ENCODE results near the gene TRNT1.

TRNT1 gene

GRCh38 chr3:3157484-3157883 lies 30.7 kb downstream of the TRNT1 start:
- DNase-seq (ENCODE audit: low spot score) (no peak), ATAC-seq (ENCODE audit: low read depth) (no peak)
- Histone ChIP-seq H3K4me1 (ENCODE audit: insufficient read depth, poor library complexity, severe bottlenecking) (no peaks in the 10 kb centered on the region), H3K9me3 (ENCODE audit: severe bottlenecking) (no peaks in the 10 kb centered on the region), H3K36me3 (ENCODE audit: low read depth) (peaks cover 85% of the 10 kb centered on the region), H3K4me3 (ENCODE audit: severe bottlenecking) (no peak overlapping the region), H3K27me3 (ENCODE audit: insufficient read depth, poor library complexity, severe bottlenecking) (no peaks in the 10 kb centered on the region), H3K27ac (ENCODE audit: poor library complexity, severe bottlenecking) (no peak overlapping the region)
- no peak for TF ChIP-seq CTCF (IDR thresholded peaks at IDR 0.05; ENCODE audit: poor library complexity, severe bottlenecking)

- Histone ChIP-seq H3K27ac (ENCODE audit: poor library complexity, severe bottlenecking) (no peak overlapping the region), H3K36me3 (ENCODE audit: low read depth) (peaks cover 76% of the 10 kb centered on the region), H3K4me3 (ENCODE audit: severe bottlenecking) (no peak overlapping the region), H3K4me1 (ENCODE audit: insufficient read depth, poor library complexity, severe bottlenecking) (no peaks in the 10 kb centered on the region), H3K9me3 (ENCODE audit: severe bottlenecking) (no peaks in the 10 kb centered on the region), H3K27me3 (ENCODE audit: insufficient read depth, poor library complexity, severe bottlenecking) (no peaks in the 10 kb centered on the region)
- ATAC-seq (ENCODE audit: low read depth) (no peak), DNase-seq (ENCODE audit: low spot score) (no peak)
- no peak for TF ChIP-seq CTCF (IDR thresholded peaks at IDR 0.05; ENCODE audit: poor library complexity, severe bottlenecking)
Observed at GRCh38 chr3:3160826-3161225, 34.1 kb downstream of the TRNT1 start.

GRCh38 chr3:3165241-3165640 lies 38.5 kb downstream of the TRNT1 start:
- TF ChIP-seq CTCF (IDR thresholded peaks at IDR 0.05; ENCODE audit: poor library complexity, severe bottlenecking): no peak
- Histone ChIP-seq H3K27ac (ENCODE audit: poor library complexity, severe bottlenecking) (no peak overlapping the region), H3K4me1 (ENCODE audit: insufficient read depth, poor library complexity, severe bottlenecking) (no peaks in the 10 kb centered on the region), H3K4me3 (ENCODE audit: severe bottlenecking) (no peak overlapping the region), H3K27me3 (ENCODE audit: insufficient read depth, poor library complexity, severe bottlenecking) (no peaks in the 10 kb centered on the region), H3K9me3 (ENCODE audit: severe bottlenecking) (no peaks in the 10 kb centered on the region), H3K36me3 (ENCODE audit: low read depth) (peaks cover 69% of the 10 kb centered on the region)
- ATAC-seq (ENCODE audit: low read depth): no peak
- no peak for DNase-seq (ENCODE audit: low spot score)

GRCh38 chr3:3165650-3166049 lies 38.9 kb downstream of the TRNT1 start:
- DNase-seq (ENCODE audit: low spot score) (no peak), ATAC-seq (ENCODE audit: low read depth) (no peak)
- H3K4me1 ChIP-seq (ENCODE audit: insufficient read depth, poor library complexity, severe bottlenecking): no peaks in the 10 kb centered on the region
- H3K9me3 ChIP-seq (ENCODE audit: severe bottlenecking): no peaks in the 10 kb centered on the region
- no peak overlapping the region for H3K27ac ChIP-seq (ENCODE audit: poor library complexity, severe bottlenecking)
- TF ChIP-seq CTCF (IDR thresholded peaks at IDR 0.05; ENCODE audit: poor library complexity, severe bottlenecking): no peak
- peaks cover 69% of the 10 kb centered on the region for H3K36me3 ChIP-seq (ENCODE audit: low read depth)
- H3K27me3 ChIP-seq (ENCODE audit: insufficient read depth, poor library complexity, severe bottlenecking): no peaks in the 10 kb centered on the region
- H3K4me3 ChIP-seq (ENCODE audit: severe bottlenecking): no peak overlapping the region

- TF ChIP-seq CTCF (IDR thresholded peaks at IDR 0.05; ENCODE audit: poor library complexity, severe bottlenecking): peak; percentile 54
- no peak overlapping the region for H3K27ac ChIP-seq (ENCODE audit: poor library complexity, severe bottlenecking)
- ATAC-seq (ENCODE audit: low read depth): no peak
- no peaks in the 10 kb centered on the region for H3K9me3 ChIP-seq (ENCODE audit: severe bottlenecking)
- no peak for DNase-seq (ENCODE audit: low spot score)
- no peaks in the 10 kb centered on the region for H3K4me1 ChIP-seq (ENCODE audit: insufficient read depth, poor library complexity, severe bottlenecking)
- H3K4me3 ChIP-seq (ENCODE audit: severe bottlenecking): no peak overlapping the region
- peaks cover 82% of the 10 kb centered on the region for H3K36me3 ChIP-seq (ENCODE audit: low read depth)
- no peaks in the 10 kb centered on the region for H3K27me3 ChIP-seq (ENCODE audit: insufficient read depth, poor library complexity, severe bottlenecking)
Observed at GRCh38 chr3:3170998-3171397, 44.3 kb downstream of the TRNT1 start.

All from RWPE2 (cell line).